ENCODE measurements around the gene PRKAR1B.
"Not testable (repeated sequence)": the region's sequence is repeated elsewhere in the genome, so short reads cannot be mapped to it uniquely, and the experiment has no call there.

Gene PRKAR1B

DNA sequence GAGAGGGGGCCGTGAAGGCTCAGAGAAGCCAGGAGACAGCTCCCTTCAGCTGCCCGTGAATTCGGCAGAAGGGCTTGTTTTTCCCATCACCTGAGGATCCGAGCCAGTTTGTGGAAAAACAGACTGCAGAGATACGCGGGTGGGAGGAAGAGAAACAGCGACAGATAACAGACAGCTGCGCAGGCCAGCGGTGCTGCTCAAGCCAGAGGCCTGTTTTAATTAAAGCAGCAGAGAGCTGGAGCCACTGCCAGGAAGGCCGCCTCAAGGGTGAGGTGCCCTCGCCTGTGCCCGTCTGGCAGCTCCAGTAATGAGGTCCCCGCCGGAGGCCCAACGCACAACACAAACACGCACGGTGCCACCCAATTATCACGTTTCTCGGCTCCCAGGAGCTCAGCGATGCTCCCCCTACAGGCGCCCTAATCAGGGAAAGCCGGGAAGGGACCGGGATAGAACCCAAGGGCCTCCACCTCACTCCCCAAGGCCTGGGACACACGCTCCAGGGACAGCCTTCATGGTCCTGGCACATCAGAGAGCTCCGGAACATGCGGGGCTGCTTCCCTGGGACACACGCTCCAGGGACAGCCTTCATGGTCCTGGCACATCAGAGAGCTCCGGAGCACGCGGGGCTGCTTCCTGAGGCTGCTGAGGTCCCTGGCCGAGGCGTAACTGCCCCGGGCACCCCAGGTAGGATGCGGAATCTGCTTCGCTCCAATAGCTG lies 61.2 kb downstream of the PRKAR1B start:
- DNase-seq = no peak

DNA sequence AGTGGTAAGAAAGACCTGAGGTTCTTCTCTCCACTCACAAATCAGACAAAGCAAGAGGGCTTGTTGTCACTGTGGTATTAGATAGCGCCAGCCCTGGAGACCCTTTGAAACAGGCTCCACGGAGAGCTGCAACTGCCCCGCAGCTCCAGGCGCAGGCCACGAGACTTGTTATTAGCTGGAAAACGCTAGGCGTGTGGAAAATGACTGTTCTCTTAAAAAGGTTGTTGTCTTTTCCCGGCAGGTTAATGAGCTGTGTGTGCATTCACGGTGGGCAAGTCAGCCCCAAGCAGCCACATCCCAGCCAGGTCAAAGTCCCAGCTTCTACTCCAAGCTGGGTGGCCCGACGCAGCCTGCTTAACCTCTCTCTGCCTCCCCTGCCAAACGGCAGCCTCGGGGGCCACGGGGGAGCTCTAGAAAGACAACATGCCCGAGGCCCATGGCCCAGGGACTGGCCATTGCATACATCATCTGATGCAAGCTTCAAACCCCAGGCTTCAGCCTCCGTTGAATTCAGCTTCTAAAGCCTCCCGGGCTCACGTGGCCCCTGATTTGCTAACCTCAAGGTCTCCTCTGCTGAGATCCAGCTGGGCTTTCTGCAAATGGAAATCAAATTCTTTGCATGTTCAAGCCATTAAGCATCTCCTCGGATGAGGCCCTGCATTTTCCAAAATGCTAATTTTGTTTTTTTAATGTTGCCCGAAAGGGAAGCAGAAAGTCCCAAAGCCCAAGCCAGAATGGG lies 61.9 kb downstream of the PRKAR1B start:
- no peak for DNase-seq

DNA sequence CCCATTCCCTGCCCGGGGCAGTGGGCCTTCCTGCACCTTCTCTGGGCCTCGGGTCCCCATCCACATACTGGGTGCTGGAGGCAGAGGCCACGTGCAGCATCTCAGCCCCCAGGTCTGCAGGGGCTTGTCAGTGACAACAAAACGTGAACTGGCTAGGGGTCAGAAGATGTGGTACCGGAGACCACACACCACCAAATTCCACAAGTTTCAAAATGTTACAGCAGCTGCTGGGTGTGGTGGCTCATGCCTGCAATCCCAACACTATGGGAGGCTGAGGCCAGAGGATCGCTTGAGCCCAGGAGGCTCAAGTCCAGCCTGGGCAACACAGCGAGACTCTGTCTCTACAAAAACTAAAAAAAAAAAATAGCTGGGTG lies 62.7 kb downstream of the PRKAR1B start:
- DNase-seq = no peak

DNA sequence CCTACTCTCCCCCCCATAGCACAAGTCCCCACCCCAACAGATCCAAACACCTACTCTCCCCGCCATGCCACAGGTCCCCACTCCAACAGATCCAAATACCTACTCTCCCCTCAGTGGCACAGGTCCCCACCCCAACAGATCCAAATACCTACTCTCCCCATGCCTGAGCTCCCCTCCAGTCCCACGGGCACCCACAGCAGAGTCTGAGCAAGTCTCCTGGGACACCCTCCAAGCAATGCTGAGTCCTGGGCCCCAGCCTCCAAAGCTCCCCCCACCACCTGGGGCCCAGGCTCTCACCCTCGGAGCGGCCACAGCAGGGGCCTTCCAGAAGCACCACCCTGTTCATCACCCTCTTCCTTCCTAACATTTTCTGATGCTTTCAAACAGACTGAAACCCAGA lies 64.5 kb downstream of the PRKAR1B start:
- no peak for DNase-seq

DNA sequence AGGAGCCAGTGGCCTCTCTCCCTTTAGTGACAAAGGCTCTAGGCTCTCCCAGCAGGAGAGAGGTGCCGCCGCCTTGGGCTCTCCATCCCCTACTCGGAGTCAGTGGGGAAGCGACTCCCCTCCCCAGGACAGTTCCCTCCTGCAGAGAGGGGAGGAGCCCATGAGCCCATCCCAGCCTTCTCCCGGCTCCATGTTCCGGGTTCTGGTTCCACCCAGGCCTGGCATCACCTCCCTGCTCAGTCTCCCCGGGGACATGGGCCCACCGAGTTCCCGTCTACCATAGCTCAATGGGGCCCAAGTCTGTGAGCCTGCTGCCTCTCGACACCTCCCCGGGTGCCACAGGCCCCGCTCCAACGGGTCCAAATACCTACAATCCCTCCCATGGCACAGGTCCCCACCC lies 67.1 kb downstream of the PRKAR1B start:
- no peak for DNase-seq

DNA sequence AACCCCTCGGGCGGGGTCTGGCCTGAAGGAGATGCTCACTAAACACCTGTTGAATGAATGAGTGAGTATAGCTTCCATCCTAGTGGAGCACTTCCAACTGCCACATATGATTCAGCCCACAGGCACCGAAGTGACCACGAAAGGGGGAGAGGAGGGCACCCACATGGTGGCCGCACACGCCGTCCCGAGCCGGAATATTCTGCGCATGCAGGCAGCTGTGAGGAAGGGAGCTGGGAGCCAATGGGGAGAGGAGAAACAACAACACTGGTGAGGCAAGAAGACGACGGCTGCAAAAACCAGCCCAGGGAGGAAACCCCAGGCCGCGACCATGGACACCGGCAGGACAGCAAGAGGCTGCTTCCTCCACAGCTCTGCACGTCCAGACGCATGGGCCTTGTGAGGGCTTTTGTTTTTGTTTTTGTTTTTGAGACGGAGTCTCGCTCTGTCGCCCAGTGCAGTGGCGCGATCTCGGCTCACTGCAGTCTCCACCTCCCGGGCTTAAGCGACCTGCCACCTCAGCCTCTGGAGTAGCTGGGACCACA lies 67.7 kb downstream of the PRKAR1B start:
- DNase-seq = no peak

DNA sequence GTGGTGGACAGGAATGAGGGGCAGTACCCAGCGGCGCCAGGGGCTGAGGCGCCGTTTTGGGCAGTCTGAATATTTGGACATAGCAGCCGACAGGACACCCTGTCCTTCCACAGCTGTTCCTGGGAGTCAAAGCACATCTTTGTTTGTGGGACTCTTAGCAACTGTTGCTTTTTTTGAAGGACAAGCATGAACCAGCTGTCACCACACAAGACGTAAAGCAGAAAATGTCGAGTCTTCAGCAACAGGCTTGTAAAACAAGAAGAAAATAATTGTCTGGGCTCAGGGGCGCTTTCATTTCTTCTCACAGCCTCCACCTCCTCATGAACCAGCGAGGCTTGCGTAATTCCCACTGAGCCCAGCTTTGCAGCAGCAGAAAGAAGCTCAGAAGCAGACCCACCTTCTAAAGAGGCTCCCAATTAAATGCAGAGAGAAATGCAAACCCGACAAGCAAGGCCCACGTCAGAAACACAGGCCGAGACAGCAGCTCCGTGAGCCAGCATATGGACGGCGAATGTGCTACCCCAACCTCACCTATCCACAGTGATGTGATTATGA lies 69.4 kb downstream of the PRKAR1B start:
- DNase-seq = no peak

DNA sequence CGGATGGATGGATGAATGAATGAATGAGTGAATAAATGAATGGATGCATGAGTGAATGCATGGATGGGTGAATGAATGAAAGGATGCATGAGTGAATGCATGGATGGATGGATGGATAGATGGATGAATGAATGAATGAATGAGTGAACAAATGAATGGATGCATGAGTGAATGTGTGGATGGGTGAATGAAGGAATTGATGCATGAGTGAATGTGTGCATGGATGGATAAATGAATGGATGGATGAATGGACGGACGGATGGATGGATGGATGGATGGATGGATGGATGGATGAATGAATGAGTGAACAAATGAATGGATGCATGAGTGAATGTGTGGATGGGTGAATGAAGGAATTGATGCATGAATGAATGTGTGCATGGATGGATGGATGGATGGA lies 70.1 kb downstream of the PRKAR1B start:
- not testable (repeated sequence) for DNase-seq

DNA sequence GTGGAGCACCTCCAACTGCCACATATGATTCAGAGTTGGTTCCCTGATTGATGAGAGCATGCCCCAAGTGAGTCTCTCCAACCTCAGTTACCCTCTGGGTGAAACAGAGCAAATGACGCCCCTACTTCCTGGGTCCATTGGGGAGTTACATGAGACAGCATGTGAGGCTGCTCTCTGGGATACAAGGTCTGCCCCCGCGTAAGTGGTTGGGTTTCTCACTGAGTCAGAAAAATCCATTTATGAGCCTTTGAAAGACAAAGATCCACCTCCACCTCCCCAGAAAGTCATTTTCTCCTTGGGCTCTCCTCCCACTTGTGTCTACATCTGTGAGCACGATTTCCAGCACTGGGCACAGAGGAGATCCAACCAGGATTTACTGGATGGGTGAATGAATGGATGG lies 71.3 kb downstream of the PRKAR1B start:
- DNase-seq = no peak

DNA sequence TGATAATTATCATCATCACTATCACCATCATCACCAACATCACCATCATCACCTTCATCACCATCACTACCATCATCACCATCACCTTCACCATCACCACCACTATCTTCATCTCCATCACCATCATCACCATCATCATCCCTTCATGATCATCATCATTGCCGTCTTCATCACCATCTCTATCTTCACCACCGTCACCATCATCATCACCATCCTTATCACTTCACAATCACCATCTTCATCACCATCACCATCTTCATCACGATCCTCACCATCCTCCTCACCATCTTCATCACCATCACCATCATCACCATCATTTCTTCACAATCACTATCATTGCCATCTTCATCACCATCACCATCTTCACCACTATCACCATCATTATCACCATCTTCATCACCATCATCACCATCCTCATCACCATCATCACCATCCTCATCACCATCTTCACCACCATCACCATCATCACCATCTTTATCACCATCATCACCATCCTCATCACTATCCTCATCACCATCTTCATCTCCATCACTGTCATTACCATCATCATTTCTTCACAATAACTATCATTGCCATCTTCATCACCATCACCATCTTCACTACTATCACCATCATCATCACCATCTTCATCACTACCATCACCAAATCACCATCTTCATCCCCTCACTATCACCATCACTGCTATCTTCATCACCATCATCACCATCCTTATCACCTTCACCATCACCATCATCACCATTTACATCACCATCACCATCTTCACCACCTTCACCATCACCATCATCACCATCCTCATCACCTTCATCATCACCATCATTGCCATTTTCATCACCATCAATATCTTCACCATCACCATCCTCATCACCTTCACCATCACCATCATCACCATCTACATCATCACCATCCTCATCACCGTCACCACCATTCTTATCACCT lies 73.0 kb downstream of the PRKAR1B start:
- DNase-seq = no peak

DNA sequence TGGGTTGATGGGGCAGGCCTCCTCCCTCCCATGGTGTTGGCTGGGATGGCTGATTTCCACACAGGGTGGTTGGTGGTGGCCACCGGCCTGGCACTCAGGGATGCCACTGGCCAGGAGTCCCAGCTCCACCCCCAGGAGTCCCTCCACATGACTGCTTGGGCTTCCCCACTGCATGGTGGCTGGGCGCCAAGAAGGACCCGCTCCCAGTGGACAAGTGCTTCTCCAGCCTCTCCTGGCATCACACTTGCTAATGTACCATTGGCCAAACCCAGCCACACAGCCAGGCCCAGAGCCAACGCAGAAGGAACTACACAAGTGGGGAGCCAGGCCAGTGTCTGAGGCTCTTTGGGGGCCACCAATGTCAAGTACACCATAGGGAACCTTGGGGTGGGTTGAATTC lies 74.2 kb downstream of the PRKAR1B start:
- DNase-seq = no peak

DNA sequence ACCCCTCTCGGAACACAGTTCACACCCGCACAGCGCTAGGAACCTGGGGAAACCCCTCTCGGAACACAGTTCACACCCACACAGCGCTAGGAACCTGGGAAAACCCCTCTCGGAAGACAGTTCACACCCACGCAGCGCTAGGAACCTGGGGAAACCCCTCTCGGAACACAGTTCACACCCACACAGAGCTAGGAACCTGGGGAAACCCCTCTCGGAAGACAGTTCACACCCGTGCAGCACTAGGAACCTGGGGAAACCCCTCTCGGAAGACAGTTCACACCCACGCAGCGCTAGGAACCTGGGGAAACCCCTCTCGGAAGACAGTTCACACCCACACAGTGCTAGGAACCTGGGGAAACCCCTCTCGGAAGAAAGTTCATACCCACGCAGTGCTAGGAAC lies 74.9 kb downstream of the PRKAR1B start:
- not testable (repeated sequence) for DNase-seq

DNA sequence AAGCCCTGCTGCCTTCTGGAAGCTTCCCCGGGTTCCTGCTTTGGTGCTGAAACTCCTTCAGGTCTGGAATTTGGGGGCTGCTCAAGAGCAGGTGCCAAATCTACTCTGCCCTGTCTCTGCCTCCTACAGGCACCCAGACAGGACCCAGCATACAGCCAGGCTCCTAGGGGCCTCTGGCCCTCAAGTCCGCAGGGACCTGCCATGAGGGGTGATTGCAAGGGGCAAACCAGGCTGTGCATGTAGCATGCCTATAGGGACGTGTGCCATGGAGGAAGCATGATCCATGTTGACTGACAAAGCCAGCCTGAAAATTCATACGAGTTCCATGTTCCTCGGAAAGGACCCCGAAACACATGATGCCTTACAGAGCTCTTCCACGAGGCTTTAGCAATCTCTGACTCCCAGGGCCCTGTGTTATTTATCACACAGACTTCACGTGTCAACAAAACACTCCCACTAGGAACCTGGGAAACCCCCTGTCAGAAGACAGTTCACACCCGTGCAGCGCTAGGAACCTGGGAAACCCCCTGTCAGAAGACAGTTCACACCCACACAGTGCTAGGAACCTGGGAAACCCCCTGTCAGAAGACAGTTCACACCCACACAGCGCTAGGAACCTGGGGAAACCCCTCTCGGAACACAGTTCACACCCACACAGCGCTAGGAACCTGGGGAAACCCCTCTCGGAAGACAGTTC lies 75.9 kb downstream of the PRKAR1B start:
- no peak for DNase-seq

DNA sequence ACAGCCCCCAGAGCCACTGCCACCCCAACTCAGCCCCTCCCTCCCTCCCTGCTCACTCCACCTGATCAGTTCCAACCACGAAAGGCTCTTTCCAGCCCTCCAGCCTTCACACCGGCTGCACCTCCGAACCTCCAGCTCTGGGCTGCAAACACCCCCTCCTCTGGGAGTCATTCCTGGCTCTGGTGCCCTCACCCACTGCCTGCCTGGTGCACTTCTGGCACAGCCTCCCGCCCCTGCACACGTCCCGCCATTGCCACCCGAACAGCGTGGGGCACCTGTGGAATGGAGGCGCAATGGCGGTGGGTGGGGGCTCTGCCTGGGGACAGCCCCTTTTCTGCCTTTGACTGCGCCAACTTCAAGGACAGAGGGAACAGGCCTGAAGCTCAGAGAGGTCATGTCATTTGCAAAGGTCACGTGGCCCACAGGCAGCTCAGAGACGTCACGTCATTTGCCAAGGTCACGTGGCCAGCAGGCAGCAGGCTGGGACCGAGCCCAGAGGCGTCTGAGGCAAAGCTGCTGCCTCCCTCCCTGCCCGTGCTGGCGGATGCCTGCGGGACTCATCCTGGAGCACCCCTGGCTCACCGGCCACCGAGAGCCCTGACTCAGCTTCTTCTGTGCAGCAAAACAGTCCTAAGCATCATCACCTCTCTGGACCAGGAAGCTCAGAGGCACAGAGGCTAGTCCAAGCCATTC lies 76.6 kb downstream of the PRKAR1B start:
- no peak for DNase-seq

DNA sequence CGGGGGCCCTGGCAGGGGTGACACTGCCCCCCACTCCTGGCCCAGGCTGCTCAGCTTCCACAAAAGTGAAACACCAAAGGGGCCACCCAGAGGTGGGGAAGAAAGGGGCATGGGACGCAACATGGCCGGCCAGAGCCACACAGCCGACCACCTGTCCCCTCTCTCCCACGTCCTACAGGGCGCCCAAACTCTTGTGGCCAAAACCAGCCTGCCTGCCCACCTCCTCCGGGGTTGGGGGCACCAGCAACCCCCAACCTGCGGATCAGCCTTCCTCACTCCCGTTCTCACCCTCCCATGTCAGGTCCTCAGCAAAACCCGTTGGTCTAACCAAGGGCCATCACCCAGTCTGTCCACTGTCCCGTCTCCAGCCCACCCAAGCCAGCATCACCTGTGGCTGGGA lies 80.1 kb downstream of the PRKAR1B start:
- DNase-seq = no peak

DNA sequence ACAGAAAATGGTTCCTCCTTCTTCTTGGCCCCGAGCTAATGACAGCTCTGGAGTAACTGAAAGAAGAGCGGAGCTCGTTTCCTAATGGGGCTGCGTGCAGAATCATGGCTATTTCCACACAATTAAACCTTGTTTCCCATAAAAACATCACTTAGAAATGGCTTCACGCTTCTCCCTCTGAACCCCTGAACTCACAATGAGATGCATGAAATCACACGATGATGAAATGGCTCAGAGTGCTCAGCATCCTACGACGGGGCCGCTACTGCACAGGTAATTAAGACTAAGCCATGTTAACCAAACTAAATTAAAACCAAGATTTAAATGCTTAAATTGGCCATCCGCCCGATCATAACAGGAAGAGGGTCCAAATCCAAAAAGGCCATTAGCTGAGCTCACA lies 80.6 kb downstream of the PRKAR1B start:
- DNase-seq = no peak

DNA sequence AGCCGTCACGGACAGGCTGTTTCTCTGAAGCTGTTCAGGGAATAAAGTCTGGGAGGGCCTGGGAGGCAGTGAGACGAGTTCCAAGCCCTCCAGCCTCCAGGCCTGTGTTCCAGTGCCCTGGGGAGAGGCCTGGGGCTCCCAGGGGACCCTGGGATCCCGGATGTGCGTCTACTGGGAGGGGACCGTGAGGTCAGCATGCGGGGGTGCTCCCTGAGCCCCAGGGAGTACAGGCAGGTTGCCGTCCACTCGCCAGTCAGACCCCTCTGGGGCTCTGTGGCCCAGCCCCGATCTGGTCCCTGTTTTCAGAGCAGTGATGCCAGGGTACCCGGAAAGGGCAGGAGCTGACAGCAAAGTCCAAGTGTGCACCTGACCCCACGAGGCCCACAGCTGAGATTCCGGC lies 81.5 kb downstream of the PRKAR1B start:
- DNase-seq = no peak

DNA sequence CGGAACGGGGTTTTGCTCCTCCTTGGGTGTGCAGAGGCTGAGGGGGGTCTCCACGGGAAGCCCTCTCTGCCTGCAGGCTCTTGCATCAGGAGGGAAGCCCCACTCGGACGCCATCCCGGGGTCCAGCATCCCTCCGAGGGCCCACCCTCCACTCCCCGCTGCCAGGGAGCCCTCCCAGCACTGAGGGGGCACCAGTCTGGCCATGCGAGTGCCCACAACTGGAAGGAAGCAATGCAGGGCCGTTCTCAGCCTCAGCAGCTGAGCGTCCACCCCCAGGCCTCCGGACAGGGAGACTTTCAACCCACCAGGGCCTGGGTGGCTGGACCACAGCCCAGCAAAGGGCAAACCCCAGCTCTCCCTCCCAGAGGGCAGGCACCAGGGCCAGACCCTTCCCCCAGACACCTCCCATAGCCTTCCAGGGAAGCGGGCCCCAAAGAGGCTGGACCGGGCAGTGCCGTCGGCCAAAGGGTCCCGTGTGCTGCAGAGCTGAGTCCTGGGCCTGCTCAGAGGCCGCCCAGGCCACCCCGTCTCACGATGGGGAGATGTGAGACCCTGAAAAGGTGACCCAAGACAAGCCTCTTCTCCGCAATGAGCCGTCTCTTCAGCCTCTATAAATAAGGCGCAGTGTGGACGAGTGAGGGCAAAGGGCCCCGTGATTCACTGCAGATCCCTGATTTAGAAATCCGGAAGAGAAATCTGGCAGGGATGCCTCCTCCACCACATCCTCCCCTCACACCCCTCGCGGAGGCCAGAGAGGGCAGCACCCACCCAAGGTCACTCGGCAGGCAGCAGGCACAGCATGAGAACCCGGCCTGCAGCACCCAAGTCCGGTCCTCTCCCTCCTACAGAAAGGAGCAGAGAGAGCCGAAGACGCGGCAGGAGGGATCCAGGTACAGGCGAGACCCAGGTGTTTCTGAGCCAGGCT lies 82.4 kb downstream of the PRKAR1B start:
- no peak for DNase-seq

DNA sequence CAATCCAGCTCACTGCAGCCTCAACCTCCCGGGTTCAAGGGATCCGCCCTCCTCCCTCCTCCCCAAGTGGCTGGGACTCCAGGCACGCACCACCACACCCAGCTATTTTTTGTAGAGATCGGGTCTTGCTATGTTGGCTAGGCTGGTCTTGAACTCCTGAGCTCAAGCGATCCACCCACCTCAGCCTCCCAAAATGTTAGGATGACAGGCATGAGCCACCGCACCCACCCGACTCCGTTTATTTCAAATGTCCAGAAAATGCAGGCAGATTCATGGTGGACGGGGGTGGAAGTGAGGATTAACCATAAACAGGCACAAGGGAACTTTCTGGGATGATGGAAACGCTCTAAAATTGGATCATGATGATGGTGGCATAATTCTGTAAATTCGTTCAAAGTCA lies 85.1 kb downstream of the PRKAR1B start:
- DNase-seq = no peak

DNA sequence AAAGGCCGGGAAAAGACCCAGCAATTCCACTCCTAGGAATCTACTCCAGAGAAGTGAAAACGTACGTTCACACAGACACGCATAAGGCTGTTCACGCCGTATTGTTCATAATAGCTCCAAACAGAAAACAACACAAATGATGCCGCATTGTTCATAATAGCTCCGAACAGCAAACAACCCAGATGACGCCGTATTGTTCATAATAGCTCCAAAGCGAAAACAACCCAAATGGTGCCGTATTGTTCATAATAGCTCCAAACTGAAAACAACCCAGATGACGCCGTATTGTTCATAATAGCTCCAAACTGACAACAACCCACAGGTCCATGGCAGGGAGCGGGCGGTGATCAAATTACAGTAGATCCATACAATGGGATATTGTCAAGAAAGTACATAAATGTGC lies 85.8 kb downstream of the PRKAR1B start:
- no peak for DNase-seq
